ENCODE data around the gene TMPRSS3.

The TMPRSS3 gene

GRCh38 chr21:42386034-42386591 lies 9.7 kb downstream of the TMPRSS3 start:
- no peak for DNase-seq

GRCh38 chr21:42385619-42386018 lies 10.2 kb downstream of the TMPRSS3 start:
- DNase-seq, result no peak

- DNase-seq, result peak; percentile 6
Observed at GRCh38 chr21:42384989-42385388, 10.9 kb downstream of the TMPRSS3 start.

- no peak for DNase-seq
Observed at GRCh38 chr21:42384156-42384945, 11.5 kb downstream of the TMPRSS3 start.

- no peak for DNase-seq
Observed at GRCh38 chr21:42383331-42383730, 12.5 kb downstream of the TMPRSS3 start.

- no peak for DNase-seq
Observed at GRCh38 chr21:42382915-42383314, 12.9 kb downstream of the TMPRSS3 start.

GRCh38 chr21:42381347-42381984 lies 14.4 kb downstream of the TMPRSS3 start:
- DNase-seq, result peak; percentile 52

GRCh38 chr21:42379426-42380215 lies 16.2 kb downstream of the TMPRSS3 start:
- no peak for DNase-seq

- no peak for DNase-seq
Observed at GRCh38 chr21:42378418-42378817, 17.4 kb downstream of the TMPRSS3 start.

GRCh38 chr21:42377951-42378340 lies 17.9 kb downstream of the TMPRSS3 start:
- no peak for DNase-seq

GRCh38 chr21:42377211-42377950 lies 18.5 kb downstream of the TMPRSS3 start:
- DNase-seq, result no peak

- no peak for DNase-seq
Observed at GRCh38 chr21:42376338-42376982, 19.4 kb downstream of the TMPRSS3 start.

GRCh38 chr21:42375966-42376337 lies 19.9 kb downstream of the TMPRSS3 start:
- no peak for DNase-seq

- no peak for DNase-seq
Observed at GRCh38 chr21:42375506-42375905, 20.3 kb downstream of the TMPRSS3 start.

GRCh38 chr21:42374864-42375499 lies 20.9 kb downstream of the TMPRSS3 start:
- DNase-seq, result no peak

- no peak for DNase-seq
Observed at GRCh38 chr21:42374457-42374856, 21.4 kb downstream of the TMPRSS3 start.

- DNase-seq, result no peak
Observed at GRCh38 chr21:42373908-42374455, 21.9 kb downstream of the TMPRSS3 start.

- no peak for DNase-seq
Observed at GRCh38 chr21:42373196-42373907, 22.5 kb downstream of the TMPRSS3 start.

GRCh38 chr21:42370894-42371654 lies 24.8 kb downstream of the TMPRSS3 start:
- DNase-seq, result no peak

GRCh38 chr21:42369821-42370220 lies 26.0 kb downstream of the TMPRSS3 start:
- DNase-seq, result no peak
